Measurements from ENCODE around the gene LRRC27.

The LRRC27 gene

DNA sequence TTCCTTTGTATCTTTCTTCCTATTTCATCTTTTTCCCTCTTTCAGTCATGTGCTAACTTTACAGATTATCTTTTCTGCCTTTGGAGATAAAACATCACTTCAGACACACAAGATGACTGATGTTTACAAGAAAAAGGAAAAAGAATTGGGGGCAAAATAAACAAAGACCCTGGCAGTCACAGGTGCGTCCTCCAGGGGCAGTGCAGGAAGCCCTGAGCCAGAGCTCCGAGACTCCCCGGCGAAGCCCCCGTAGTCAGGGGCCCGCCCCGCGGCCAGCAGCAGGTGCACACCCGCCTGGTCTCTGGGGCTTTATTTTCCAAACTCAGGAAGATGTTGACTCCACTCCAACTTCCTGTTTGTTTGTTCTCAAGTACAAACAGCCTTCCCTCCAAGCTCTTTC, 34.5 kb upstream of the LRRC27 start:
- Mint-ChIP-seq H3K27me3 (no peaks in the 10 kb centered on the region), H3K9me3 (no peaks in the 10 kb centered on the region), H3K4me3 (no peak overlapping the region), H3K4me1 (peaks cover 17% of the 10 kb centered on the region), H3K27ac (peak overlapping the region in 1 of 2 donors; percentile 84)
- ATAC-seq (no peak), DNase-seq (no peak)

DNA sequence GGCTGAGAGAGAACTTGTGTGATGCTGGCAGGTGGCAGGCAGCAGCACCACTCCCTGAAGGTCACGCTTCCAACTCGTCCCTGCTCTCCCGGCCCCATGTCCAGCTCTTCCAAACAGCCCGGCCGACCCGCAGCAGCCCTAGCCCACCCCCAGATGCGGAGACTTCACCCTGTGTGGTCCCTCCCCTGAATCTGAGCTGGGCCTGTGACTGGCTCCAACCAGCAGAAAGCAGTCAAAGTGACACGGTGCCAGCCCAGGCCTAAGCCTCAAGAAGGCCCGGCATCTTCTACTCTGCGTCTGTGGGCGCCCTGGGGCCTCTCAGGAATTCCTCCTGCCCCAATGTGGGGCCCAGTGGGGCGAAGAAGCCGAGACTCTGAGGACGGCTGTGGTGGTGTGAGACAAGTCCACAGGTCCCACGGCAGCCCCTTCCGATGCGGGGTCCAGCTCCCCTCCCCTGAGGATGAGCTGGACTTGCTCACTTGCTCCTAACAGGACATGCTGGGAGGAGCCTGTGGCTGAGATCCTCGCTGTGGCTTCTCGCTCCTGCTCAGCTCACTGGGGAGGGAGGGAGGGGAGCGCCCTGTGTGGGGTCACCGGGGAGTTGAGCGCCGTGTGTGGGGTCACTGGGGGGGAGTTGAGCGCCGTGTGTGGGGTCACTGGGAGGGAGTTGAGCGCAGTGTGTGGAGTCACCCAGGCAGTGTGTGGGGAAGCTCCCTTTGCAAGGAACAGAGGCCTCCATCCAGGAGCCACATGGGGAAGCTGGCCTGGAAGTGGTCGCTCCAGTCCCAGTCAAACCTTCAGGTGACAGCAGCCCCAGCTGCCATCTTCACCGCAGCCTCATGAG, 33.7 kb upstream of the LRRC27 start:
- DNase-seq = no peak
- Mint-ChIP-seq H3K4me3 (no peak overlapping the region), H3K27me3 (no peaks in the 10 kb centered on the region), H3K4me1 (peaks cover 17% of the 10 kb centered on the region), H3K27ac (no peak overlapping the region), H3K9me3 (no peaks in the 10 kb centered on the region)
- ATAC-seq = peak; percentile 47

DNA sequence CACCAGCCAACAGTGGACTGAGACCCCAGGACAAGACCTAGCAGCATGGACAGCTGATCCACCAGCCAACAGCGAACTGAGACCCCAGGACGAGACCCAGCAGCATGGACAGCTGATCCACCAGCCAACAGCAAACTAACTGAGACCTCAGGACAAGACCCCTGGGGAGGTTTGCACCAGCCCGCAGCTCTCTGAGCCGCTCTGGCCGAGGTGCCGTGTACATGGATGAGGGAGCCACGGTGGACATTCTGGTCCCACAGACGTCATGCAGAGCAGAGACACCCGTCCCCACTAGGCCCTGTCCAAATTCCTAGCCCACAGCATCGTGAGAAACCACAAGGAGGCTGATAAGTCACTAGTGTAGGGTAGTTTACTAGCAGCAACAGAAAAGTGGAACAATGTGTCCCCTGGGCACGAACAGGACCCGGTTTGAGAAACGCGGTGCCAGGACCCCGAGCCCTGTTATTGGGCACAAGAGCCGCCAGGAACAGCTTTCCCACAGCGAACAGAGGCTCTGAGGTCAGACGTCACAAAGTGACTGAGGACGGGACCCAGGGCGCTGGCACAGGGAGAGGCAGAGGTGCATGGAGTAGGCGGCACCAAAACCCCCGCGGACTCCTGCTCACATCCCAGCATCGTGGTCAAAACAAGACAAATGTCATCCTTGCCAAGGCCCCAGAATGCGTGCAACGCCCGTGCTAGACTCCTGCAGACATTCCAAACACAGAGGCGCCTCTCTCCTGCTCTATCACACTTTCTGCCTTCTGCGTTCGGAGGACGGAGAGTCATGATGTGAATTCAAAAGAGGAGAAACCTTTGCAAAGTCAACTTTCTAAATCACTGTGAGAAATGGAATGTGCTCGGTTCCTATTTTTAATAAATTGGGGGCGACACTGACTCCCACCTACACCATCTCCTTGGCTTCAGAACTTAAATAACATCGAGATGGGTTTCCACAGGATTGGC, 32.3 kb upstream of the LRRC27 start:
- Mint-ChIP-seq H3K27ac (peak overlapping the region in 1 of 2 donors; percentile 27), H3K27me3 (no peaks in the 10 kb centered on the region), H3K4me3 (no peak overlapping the region), H3K9me3 (no peaks in the 10 kb centered on the region), H3K4me1 (peaks cover 17% of the 10 kb centered on the region)
- ATAC-seq (no peak), DNase-seq (no peak)

DNA sequence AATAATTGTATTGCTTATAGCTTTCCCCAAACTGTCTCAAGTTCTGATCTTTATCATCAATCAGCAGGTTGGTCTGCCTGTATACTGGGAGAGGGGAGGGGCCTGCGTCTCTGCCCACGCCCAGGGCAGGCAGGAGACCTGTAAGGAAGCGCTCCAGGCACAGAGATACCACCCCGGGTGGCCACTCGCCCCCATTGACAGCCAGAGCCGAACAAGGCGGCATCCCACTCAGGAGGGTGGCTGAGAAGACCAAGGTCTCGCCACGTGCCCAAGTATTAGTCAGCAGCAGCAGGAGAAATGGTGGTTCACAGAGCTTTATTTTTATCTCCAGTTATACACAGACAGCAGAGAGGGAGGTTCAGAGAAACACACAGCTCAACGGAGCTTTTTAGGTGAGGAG, 31.4 kb upstream of the LRRC27 start:
- DNase-seq = no peak
- Mint-ChIP-seq H3K4me3 (no peak overlapping the region), H3K4me1 (peaks cover 17% of the 10 kb centered on the region), H3K9me3 (no peaks in the 10 kb centered on the region), H3K27ac (no peak overlapping the region), H3K27me3 (peaks cover 3% of the 10 kb centered on the region)
- ATAC-seq = no peak

DNA sequence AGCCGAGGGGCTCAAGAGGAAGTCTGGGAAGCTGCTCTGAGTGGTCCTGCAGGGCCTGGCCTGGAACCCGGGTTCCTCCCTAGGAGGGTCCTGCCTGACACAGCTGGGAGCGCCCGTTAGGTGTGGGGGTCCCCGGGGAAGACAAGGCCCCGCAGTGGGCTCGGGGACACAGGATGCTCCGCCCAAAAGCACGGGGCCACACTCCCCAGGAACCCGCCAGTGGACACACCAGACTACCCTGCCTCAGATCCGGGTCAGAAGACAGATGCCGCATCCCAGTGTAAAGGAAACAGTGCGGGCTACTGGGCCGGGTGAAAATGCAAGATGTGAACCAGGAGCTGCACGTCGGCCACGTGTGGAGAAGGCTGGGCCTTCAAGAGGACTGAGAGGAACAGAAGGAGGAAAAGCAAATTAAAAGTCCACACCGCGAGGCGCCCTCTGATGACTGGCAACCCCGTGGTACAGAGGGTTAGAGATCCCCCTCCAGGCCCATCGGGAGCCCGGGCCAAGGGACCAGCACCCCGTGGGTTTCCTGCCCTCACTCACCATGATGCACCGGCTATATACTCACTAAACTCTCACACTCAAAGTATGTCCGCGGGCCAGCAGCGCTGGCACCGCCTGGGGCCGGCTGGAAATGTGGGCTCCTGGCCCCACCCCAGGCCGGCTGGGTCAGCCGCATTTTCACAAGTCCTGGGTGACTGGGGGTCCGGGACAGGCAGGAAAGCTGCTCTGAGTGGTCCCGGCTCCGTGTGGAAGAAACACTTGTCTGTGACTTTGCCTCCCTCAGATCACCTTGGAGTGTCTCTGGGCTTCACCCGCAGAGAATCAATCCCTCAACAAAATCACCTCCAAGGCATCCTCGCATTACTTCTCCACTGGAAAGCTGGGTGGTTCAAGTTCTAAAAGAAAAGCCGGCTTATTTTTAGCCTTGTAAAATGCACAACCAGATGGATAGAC, 30.3 kb upstream of the LRRC27 start:
- DNase-seq (no peak), ATAC-seq (no peak)
- Mint-ChIP-seq H3K4me3 (no peak overlapping the region), H3K27ac (no peak overlapping the region), H3K9me3 (no peaks in the 10 kb centered on the region), H3K27me3 (peaks cover 13% of the 10 kb centered on the region), H3K4me1 (peaks cover 28% of the 10 kb centered on the region)

DNA sequence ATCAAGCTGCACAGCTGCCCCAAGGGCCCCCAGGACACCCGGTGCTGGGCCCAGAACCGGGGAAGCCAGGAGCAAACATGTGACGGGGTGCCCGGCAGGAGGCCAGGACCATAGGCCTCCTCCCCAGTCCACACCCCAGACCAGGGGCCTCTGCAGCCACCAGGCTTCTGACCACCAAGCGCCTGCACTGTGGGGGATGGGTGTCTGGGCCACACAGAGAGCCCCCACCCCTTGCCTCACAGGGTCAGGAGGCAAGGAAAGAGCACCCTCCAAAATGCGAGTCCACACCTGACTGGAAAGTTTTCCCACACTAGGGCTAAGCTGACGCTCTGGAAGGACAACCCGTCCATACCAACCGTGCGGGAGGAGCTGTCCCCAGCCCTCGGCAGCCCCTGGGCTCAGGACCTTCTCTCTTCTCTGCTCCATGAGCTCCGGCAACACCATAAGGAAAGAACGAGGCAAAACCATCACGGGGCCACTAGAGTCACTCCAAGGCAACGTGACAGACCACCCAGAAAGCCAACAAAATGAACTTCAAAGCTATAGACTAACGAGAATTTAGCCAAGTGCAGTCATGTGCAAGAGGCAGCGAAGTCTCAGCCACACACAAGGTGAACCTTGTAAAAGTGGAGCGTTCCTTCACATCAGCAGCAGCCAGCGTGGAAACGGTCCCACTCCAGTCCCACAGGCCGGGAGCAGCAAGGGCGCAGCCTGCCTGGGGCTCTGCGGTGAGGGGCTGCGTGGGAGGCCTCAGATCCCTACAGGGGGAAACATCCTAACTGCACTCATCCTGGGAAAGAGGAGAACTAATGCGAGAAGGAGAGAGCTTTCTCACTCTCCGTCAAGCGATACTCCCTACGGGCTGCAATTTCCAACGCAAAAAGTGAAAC, 29.3 kb upstream of the LRRC27 start:
- Mint-ChIP-seq H3K9me3 (no peaks in the 10 kb centered on the region), H3K27me3 (peaks cover 18% of the 10 kb centered on the region), H3K27ac (no peak overlapping the region), H3K4me3 (no peak overlapping the region), H3K4me1 (peaks cover 31% of the 10 kb centered on the region)
- ATAC-seq = no peak
- no peak for DNase-seq

DNA sequence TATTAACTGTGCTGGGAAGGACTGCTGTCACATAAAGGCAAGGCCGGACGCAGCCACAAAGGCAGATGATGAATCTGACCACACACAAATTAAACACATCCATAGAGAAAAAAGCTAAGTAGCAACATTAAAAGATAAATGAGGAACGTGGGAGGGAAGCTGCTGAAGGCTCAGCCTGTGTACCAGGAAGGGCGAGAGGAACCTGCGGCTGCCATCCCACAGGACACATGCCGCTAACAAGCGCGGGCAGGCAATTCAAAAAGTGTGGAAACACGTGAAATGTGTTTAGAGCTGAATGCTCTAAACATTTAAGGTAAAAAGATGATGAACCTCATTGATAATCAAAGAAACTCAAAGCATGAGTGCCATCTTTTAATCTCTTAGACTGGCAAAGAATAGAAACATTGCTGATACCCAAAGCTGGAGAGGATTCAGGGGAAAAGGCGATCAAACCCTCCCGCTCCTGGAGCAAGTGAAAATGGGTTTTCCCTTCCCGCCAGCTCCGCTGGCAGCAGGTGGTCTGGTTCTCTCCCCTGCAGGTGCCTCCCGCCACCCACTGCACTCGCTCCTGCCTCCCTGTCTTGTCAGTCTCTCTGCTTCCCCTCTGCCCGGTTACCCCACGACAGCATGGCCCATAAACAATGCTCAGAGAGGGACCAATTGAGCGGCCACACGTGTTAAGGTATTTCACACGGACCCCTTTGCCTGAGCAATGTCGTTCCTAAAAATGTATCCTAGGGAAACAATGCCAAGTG, 28.5 kb upstream of the LRRC27 start:
- H3K27me3 Mint-ChIP-seq = peaks cover 18% of the 10 kb centered on the region
- H3K4me3 Mint-ChIP-seq = no peak overlapping the region
- peaks cover 25% of the 10 kb centered on the region for H3K4me1 Mint-ChIP-seq
- H3K27ac Mint-ChIP-seq = no peak overlapping the region
- DNase-seq (no peak), ATAC-seq (no peak)
- H3K9me3 Mint-ChIP-seq = no peaks in the 10 kb centered on the region

DNA sequence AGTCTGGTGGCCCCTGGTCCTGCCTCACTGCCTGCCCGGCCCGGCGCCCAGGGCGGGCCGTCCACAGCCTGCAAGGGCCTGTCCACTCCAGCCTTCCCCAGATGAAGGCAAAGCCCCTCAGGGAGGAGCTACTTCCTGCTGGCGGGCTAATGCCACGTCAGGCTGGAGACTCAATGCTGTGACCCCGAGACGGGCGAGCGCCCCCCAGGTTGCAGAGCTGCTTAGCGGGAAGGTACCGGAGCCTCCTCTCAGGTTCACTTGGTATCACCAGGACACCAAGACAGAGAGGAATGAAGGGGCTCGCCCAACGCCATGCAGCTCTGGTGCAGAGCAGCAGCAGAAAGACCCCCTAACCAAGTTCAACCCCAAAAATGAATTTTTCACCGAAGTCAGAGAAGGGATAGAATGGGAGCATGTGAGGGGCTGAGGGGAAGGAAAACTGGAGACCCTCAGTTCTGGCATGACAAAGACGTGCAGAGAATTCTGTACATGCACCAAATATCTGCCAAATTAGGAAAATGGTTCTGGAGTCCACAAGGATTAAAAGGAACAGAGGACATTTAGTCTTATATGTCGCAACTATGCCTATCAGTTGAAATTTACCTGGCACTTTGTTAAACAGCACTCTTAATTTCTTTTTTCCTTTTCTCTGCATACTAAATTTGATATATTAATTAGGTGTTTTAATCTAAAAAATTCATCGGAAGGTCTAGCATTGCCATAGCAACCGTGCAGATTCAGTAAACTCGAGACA, 27.1 kb upstream of the LRRC27 start:
- H3K4me3 Mint-ChIP-seq = no peak overlapping the region
- H3K27ac Mint-ChIP-seq = no peak overlapping the region
- no peaks in the 10 kb centered on the region for H3K9me3 Mint-ChIP-seq
- H3K4me1 Mint-ChIP-seq = peaks cover 30% of the 10 kb centered on the region
- ATAC-seq = no peak
- H3K27me3 Mint-ChIP-seq = peaks cover 28% of the 10 kb centered on the region
- no peak for DNase-seq

DNA sequence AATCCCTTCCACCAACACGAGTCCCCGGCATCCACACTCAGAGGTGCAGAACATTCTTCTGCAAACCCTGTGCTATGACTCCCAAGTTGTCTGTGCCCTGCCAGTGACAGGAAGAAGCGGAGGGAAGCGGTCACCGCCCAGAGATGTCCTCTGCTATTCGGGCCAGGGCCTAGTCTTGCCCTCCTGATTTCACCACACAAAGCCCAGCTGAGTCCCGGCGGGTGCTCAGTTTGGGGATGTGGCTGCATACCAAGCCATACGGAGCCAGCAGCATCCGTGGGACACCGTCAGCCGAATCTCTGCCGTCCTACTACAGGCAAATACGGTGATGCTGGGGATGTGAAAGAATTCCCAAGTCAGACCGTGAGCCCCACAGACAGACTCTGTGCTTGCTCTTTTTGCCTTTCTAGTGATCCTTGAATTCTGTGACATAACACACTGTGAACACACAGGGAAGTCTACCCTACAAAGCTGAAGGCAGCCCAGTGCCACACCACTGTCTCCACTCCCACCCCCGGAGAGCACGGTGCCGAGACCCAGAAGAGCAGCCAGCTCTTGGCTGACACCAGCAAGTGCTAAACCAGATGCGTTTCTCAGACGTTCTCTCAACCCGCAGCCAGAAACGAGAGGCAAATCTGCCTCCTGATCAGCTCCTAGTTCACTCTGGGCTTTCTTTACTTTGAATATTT, 26.2 kb upstream of the LRRC27 start:
- Mint-ChIP-seq H3K4me1 (peaks cover 22% of the 10 kb centered on the region), H3K4me3 (peak overlapping the region; percentile 16 to 95), H3K9me3 (no peaks in the 10 kb centered on the region), H3K27me3 (peaks cover 34% of the 10 kb centered on the region), H3K27ac (peak overlapping the region in 1 of 2 donors; percentile 35)
- ATAC-seq (no peak), DNase-seq (no peak)

DNA sequence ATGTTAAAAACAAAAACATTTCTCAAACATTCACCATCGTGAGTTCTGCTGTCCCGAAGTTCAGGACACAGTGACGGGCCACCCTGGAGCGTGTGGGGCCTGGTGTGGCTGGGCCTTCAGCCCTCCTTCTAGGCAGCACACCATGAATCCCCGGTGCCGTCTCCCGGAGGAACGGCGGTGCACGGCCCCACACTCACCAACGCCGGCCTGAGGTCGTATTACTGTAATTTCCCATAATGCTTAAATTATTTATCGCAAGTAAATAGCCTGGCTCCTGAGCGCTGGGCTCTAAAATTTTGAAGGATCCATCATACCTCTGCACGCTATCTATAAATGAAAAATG, 25.7 kb upstream of the LRRC27 start:
- peaks cover 34% of the 10 kb centered on the region for H3K27me3 Mint-ChIP-seq
- no peaks in the 10 kb centered on the region for H3K9me3 Mint-ChIP-seq
- no peak overlapping the region for H3K27ac Mint-ChIP-seq
- ATAC-seq (no peak), DNase-seq (no peak)
- H3K4me1 Mint-ChIP-seq = peaks cover 26% of the 10 kb centered on the region
- H3K4me3 Mint-ChIP-seq = peak overlapping the region; percentile 95 to 96

DNA sequence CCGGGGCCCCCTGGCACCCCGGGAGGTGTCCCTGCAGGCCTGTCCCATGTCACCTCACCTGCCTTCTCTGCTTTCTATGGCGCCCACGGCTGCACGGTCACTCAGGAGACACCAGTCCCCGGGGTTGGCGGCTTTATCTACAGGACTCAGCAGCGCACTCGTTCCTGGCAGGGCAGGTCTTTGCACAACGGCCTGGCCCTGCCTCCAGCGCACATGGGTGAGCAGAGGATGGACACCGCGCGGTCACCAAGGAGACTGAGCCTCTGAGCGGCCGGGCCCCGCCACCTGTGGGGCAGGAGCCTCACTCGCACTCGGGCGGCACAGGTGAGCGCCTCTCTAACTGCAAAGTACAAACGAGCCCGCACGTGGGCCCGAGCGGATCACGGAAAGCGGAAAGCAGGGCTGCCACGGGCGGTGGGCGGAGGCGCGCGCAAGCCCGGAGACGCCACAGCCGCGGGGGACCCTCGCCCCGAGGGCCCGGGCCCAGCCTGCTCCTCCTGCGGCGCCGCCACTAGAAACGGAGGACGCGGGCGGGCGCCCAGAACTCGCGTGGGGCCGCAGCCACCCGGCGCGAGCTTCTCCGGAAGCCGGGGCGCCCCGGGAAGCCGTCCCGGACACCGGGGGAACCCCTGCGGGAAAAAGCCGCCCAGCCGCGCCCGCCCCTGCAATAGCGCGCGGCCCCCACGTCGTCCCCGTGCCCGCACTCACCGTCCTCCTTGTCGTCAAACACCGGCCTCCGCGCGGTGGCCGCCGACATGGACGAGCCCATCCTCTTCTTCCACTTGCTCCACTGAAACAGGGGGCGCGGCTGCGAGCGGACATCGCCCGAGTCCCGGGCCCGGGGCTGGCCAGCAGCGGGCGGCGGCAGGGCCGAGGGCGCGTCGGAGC, 24.9 kb upstream of the LRRC27 start:
- Mint-ChIP-seq H3K27me3 (peaks cover 34% of the 10 kb centered on the region), H3K9me3 (no peaks in the 10 kb centered on the region), H3K4me3 (peak overlapping the region; percentile 95 to 96), H3K27ac (peak overlapping the region in 1 of 2 donors; percentile 44), H3K4me1 (peaks cover 27% of the 10 kb centered on the region)
- DNase-seq (peak; percentile 25 to 34), ATAC-seq (peak; percentile 35)
